CD4-positive, alpha-beta T cell treated with Interleukin-17A for 1 hour (primary cell): ENCODE data around the gene ZMIZ1.

Experiments used
- DNase-seq: peaks from one replicate; pipeline ENCODE4 v3.0.0-alpha.2; 2020

Gene ZMIZ1

DNA sequence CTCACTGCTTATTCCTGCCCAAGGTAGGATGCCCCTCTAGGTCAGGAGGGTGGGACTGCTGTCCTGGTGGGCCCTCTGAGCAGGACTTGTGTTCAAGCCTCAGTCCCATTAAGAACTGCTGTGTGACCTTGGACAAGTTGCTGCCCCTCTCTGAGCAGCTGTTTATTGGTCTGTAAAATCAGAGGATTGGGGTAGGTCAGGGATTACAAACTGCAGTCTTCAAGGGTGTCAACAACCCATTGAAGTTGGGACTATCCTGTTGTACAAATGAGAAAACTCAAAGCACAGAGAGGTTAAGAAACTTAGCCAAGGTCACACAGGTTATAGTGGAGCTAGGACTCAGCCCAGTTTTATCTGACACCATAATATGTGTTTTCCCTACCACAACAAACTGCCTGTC is 55.3 kb downstream of the ZMIZ1 start:
- no peak for DNase-seq

- no peak for DNase-seq
Observed at GRCh38 chr10:79125092-79125491, 56.3 kb downstream of the ZMIZ1 start.

DNA sequence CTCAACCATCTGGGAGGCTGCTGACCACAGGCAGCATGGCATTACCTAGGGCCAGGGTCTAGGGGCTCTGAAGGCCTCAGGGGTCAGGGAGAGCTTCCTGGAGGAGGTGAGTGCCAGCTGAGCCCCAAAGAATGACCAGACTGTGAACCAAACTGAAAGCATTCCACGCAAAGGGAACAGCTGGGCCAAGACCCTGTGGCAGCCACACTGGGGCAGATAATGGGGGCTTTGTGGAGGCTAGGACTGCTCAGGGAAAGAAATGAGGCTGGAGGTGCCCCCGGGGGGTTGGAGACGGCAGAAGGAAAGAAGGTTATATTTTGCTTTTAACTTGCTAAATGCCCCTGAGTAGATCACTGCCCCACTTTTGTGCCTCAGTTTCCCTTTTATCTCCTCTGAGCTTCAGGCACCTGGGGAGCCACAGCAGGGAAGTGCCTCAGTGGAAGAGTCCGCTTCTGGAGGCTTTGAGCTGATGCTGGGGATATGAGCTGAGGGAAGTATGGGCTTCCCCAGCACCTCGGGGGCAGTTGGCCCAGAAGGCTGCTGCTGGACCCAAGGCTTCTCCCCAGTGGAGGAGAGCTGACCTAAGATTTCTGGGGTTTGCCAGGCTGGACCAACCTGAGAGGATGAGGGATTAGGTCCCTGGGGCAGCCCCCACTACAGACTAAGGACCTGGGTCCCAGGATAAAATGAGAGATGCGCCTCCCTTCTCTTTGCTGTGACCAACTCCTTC is 57.8 kb downstream of the ZMIZ1 start:
- no peak for DNase-seq

- DNase-seq, result no peak
Observed at GRCh38 chr10:79127151-79127961, 58.6 kb downstream of the ZMIZ1 start.

DNA sequence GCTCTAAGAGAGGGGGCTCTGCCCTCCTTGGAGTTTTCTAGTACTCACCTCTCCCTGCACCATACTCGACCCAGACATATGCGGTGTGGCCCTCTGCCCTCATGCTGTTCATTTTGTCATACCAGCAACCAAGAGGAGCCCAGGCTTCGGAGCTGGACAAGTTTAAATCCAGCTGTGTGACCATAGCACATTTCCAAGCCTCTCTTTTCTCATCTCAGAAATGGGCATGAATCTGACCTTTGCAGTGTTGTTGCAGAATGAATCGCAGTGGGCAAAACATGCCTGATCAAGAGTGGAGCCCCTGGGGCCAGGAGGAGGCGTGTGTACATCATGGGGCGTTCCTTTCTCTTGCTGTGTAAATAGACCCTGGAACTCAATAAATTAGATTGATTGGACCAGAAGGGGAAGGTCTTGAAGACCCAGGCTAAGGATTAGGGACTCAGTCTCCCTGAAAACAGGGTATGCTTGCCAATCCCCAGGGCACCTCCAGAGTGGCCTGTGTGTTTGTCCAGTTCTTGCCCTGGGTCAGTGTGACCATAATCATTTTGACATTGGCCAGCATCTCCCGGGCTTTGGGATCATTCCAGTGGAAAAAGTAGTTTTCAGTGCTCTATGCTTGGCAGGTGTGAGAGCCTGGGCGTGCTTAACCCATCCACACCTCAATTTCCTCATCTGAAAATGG is 59.6 kb downstream of the ZMIZ1 start:
- no peak for DNase-seq

GRCh38 chr10:79128923-79129305 is 60.1 kb downstream of the ZMIZ1 start:
- no peak for DNase-seq

GRCh38 chr10:79129361-79129997 is 60.7 kb downstream of the ZMIZ1 start:
- no peak for DNase-seq

DNA sequence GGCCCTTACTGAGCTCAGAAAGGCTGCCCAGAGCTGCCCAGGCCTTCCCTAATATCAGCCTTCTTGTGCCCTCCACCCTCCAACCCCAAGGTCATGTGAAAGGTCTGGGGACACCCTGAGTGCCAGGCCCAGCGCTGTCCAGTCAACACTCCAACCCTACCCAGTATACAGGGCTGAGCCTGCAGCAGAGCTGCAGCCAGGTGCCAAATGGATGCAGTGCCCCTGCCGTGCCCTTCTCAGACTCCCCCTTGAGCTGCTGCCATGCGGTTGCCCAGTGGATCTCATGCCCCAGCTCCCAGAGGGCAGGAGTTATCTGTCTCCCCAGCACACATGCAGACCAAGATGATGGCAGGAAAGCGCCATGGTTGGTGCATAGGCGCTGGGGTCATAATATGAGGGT is 61.5 kb downstream of the ZMIZ1 start:
- DNase-seq, result no peak

- DNase-seq, result no peak
Observed at GRCh38 chr10:79130846-79131245, 62.1 kb downstream of the ZMIZ1 start.

DNA sequence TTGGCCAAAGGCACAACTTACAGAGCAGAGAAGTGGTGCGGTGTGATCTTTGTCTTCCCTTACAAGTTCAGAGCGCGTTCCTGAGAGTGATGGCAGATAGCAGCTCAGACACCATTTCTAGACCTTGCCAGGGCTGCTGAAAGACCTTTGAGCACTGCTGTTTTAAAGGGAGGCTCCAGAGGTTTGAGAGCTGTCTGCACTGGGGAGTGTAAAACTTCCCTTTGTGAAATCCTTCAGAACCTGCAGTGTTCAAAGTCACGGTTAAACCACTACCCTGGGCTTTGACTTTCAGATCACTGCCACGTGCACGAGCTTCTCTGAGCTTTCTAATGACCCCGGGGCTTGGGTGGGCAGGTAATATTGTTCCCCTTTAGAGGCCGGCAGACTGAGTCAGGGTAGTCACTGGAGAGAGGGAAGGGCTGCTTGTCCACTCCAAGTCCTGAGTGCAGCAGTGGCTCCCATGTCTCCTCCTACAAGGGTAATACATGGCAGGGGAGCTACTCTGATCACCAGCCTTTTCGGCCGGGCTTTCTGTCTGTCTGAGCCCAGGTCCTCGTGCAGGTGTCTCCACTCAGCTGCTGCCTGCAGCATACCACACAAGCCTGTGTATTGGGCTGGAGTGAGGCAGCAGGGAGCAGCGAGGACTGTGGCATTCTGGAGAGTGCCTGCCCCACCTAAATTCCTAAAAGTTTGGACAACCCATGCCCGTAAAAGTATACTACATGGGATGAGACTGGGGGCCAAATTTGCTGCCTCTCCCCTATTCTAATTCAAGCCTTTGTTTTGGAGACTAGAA is 63.3 kb downstream of the ZMIZ1 start:
- DNase-seq, result no peak

DNA sequence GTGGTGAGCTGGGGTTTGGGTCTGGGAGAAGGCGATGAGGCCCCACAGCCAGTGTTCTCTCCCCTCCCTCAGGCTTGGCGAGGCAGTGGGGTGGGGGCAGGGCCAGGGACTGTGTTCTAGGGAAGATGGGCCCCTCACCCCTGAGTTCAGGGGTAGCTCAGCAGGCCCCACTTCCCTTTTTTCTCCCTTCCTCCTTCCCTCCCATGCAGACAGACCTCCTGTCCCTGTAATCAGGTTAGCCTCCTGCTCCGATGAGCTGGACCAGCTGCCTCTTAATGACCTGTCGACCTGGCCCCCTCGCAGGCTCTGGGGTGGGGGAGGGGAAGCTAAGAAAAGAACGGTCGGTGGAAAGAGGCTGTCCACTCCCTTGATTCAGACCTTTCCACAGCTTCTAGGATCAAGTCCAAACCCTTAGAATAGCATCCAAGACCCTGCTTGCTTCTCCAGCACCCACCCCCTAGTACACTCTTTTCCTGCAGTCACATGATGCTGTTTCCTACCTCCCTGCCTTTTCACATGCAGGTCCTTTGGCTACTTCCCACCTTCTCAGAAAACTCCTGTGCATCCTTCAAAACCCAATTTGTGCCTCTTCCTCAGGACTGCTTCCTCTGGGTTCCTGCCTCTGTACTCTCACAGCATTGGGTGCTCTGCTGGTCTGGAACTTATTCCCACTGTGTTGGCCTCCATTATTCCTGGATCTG is 64.1 kb downstream of the ZMIZ1 start:
- no peak for DNase-seq

- DNase-seq, result no peak
Observed at GRCh38 chr10:79133416-79133815, 64.7 kb downstream of the ZMIZ1 start.

- no peak for DNase-seq
Observed at GRCh38 chr10:79135790-79136189, 67.0 kb downstream of the ZMIZ1 start.

- DNase-seq, result no peak
Observed at GRCh38 chr10:79136236-79137005, 67.7 kb downstream of the ZMIZ1 start.

GRCh38 chr10:79137300-79137756 is 68.6 kb downstream of the ZMIZ1 start:
- no peak for DNase-seq

GRCh38 chr10:79137826-79138225 is 69.1 kb downstream of the ZMIZ1 start:
- DNase-seq, result peak; percentile 49

DNA sequence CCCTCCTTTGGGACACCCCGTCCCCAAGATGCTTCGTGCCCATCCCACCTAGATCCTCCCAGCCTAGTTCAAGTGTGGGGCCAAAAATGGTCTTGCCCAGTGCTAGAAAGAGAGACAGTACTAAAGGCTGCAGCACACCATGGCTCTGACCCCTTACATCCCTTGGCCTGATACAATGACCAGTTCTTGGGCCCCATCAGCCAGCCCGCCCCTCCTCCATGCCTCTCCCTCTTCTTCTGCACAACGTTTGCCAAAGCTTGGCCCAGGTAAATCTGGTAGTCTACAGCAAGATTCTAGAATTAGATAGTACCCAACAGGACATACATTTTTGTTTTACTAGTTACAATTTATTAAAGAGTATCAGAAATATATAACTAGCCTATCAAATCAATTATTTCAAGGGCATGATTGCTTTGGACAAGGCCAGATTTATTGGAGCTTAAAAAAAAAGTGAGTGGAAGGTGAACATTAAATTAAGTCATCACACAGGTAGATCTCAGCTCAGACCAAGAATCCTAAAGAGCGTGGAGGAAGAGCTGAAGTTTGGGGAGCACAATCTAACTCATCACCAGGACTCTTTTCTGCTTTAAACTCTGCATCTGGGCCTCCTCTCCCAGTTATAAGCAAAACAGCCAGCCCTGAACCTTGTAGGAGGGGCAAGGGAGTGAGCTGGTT is 69.8 kb downstream of the ZMIZ1 start:
- DNase-seq, result no peak

DNA sequence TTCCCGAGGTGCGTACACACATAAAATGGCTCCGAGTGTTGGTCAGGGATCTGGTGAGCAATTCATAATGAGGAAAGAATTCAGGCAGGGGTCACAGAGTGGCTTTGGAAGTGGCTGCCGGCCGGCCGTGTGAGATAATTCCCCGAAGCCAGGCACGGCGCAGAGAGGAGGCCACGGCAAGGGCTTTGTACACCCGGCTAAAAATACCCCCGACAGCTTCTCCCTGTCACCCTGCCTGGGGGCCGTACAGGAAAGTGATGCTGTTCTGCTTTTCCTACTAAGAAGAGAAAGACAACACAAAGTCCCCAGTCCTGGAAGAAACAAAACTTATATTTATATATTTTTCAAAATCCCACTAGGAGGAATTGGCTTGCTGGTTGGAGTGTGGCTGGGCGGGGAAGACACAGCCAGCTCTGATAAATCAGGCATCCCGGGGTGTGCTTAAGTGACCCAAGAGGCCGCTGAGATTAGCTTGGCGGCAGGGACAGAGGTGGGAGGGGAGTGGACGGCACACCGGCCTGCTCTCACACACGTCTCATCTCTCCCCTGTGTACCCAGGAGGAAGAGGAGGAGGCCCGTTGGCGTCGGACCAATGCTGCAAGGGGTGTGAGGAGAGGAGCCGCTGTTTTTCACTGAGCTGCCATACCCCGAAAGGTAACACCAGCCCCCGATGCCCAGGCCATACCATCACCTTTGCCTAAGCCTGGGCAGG is 70.5 kb downstream of the ZMIZ1 start:
- DNase-seq, result no peak

DNA sequence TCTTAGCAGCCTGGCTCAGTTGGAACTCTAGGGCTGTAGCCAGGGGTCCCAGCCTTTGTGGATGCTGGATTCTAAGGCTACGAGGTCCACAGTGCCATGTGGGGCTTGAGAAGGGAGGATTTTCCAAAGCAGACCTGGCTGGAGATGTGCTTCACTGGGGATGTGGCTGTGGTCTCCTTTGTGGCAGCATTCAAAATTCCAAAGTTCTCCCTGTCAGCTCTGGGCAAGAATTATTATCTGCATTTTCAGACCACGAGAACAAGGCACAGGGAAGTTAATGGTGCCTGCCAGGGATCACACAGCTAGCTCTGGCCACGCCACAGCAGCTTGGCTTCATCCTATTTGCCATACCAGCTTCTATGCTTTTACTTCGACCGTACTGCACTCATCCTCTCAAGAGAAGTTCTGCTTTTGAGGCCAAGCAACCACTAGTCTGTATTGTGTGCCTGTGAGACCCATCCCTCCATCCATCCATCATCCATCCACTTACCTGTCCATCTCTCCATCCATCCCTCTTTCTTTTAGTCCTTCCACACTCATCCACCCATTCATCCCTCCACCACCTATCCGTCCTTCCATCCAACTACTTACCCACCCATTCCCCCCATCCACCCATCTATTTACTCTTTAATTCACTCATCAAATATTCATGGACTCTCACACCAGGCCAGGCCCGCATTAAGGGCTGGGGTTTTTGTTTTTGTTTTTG is 71.5 kb downstream of the ZMIZ1 start:
- DNase-seq, result no peak
